Heart right ventricle (tissue), 16 donors: ENCODE measurements around the gene UNC13C. TPM values are rescaled to one million over a fixed set of nuclear protein-coding genes. Genes with fewer than 3 reads are reported as not detected.

Source experiments
- ATAC-seq, 8 donors: fragments of 200-7000 bp; cut with Tn5 transposase; one replicate each; pipeline ENCODE4 v1.9.1; 2020; ENCODE audit warnings: mild to moderate bottlenecking in 8 of 8, moderate library complexity in 8 of 8, moderate number of reproducible peaks in 1 of 8
- DNase-seq, 2 donors: peaks; one replicate each; pipeline ENCODE4 v3.0.0-alpha.2; 2020
- H3K27ac ChIP-seq, 10 donors: fragments of 200-600 bp; sonication (generic) in 2 of 10; one replicate each; pipeline versions ENCODE4 v1.5.0 to v1.8.0; 2020 to 2022; ENCODE audit warnings: mild to moderate bottlenecking in 3 of 10
- H3K27me3 ChIP-seq, 7 donors: fragments of 200-600 bp; one replicate each; pipeline ENCODE4 v1.8.0; 2021 to 2022; ENCODE audit warnings: mild to moderate bottlenecking in 2 of 7
- H3K36me3 ChIP-seq, 9 donors: fragments of 200-600 bp; sonication (generic) in 1 of 9; one replicate each; pipeline versions ENCODE4 v1.5.0 to v1.8.0; 2020 to 2022; ENCODE audit warnings: mild to moderate bottlenecking in 2 of 9
- H3K4me1 ChIP-seq, 9 donors: fragments of 200-600 bp; sonication (generic) in 1 of 9; one replicate each; pipeline versions ENCODE4 v1.5.0 to v1.8.0; 2020 to 2022; ENCODE audit warnings: mild to moderate bottlenecking in 4 of 9
- H3K4me3 ChIP-seq, 10 donors: fragments of 200-600 bp; sonication (generic) in 2 of 10; one replicate each; pipeline versions ENCODE4 v1.5.0 to v1.8.0; 2020 to 2022; ENCODE audit warnings: mild to moderate bottlenecking in 7 of 10, moderate library complexity in 2 of 10
- H3K9me3 ChIP-seq, 11 donors: fragments of 200-600 bp in 10 of 11; sonication (generic) in 2 of 11; one replicate each; pipeline versions ENCODE4 v1.5.0 to v1.8.0; 2013 to 2022; ENCODE audit warnings: mild to moderate bottlenecking in 2 of 11, control low read depth in 1 of 11, moderate library complexity in 1 of 11
- CTCF ChIP-seq, 9 donors: fragments of 200-600 bp; sonication (generic) in 2 of 9; IDR thresholded peaks; one replicate each; pipeline versions ENCODE4 v1.5.0 to v1.8.0; 2021 to 2022; ENCODE audit warnings: antibody characterized with exemption in 9 of 9, mild to moderate bottlenecking in 5 of 9, moderate library complexity in 1 of 9
- WGBS, 2 donors: extraction: QIAGEN DNeasy Blood & Tissue Kit; methylation state at CpG; one replicate each; pipeline ENCODE4 v1.1.7; 2013; ENCODE audit warnings: inconsistent platforms in 1 of 2; 5-methylcytosine and 5-hydroxymethylcytosine counted together
- intact Hi-C, 10 donors: fragments of 100-400 bp; cut with DNase I; formaldehyde crosslinking; loops; one replicate each; pipeline versions ENCODE4 v1.11.1 to v1.14.2; 2022
- polyA plus RNA-seq, 2 donors: library from polyadenylated mRNA; stranded (reverse); fragments of 200-250 nt; gene quantifications; one replicate each; pipeline ENCODE4 v1.2.3, GENCODE V29; 2013
- total RNA-seq, 10 donors: library from RNA; stranded (reverse); fragmentation: NEBNext Ultra II Directional in 3 of 10; extraction: Animal tissue kit (Norgen Biotek cat#: 25700) in 3 of 10; gene quantifications; one replicate each; pipeline versions ENCODE4 v1.2.1 to v1.2.4, GENCODE V29; 2021 to 2023
- donor health status: Arrhythmogenic right ventricular cardiomyopathy.
- donor health status: ischemic (EF 13 %, LVEDD 7.1; RV severe dilation, severe dysfunction).
- donor health status: healthy with polysubstance abuse.
- donor health status: DM: no; HTN: yes; CAD: no.
- donor health status: DM: no; HTN: no; CAD: no.
- donor health status: ischemic (EF 25% LVEDD 6.9; RV normal size, moderate dysfunction).
- donor health status: ischemic (EF 25% LVEDD 5.7; RV mildly dilated, moderate dysfunction).
- donor health status: healthy.
- donor health status: DM: yes; HTN: yes; CAD: no.
- donor health status: Ischemic cardiomyopathy.
- donor health status: ischemic (EF 35%, LVEDD 5.7; RV mildly dilated, moderate dysfunction).
- donor health status: nonischemic (EF 11% LVEDD 7.7; RV severe dilation, severe dysfunction).
- donor health status: DM: yes; HTN: yes; CAD: no.
- donor health status: PGD.
- donor health status: ischemic (EF 29% LVEDD 5.4; RV normal size, mild dysfunction).
- donor health status: nonischemic (EF 23%, LVEDD 6.1; RV moderate dilation, normal function).

Gene UNC13C
- total and polyA plus RNA-seq, 12 donors, result 0.04 to 0.85 (median 0.19) TPM; not detected in 5

- no peak for TF ChIP-seq CTCF (IDR thresholded peaks at IDR 0.05)
- H3K4me3 ChIP-seq, result no peak overlapping the region
- H3K9me3 ChIP-seq, result peaks cover 0 to 32% (median under 1%) of the 10 kb centered on the region in 11 donors
- H3K4me1 ChIP-seq, result no peaks in the 10 kb centered on the region
- H3K27me3 ChIP-seq, result no peaks in the 10 kb centered on the region
- no peak overlapping the region for H3K27ac ChIP-seq
- intact Hi-C loops, result no loop called here
- ATAC-seq (no peak), DNase-seq (no peak)
- H3K36me3 ChIP-seq, result no peaks in the 10 kb centered on the region
- 75 to 76% methylated on average over 3 of the region's 3 CpGs for WGBS, 2 donors
These were observed 569.2 kb downstream of the UNC13C start for GRCh38 chr15:54547491-54547890.

- no peaks in the 10 kb centered on the region for H3K27me3 ChIP-seq
- TF ChIP-seq CTCF (IDR thresholded peaks at IDR 0.05), result no peak
- no peaks in the 10 kb centered on the region for H3K4me1 ChIP-seq
- H3K27ac ChIP-seq, result no peak overlapping the region
- no peak overlapping the region for H3K4me3 ChIP-seq
- no peak for DNase-seq
- WGBS, 2 donors, result 73% methylated on average over 1 of the region's 1 CpG
- peaks cover 0 to 2% (median 0%) of the 10 kb centered on the region in 11 donors for H3K9me3 ChIP-seq
- ATAC-seq, result no peak
- H3K36me3 ChIP-seq, result no peaks in the 10 kb centered on the region
- intact Hi-C loops, result no loop called here
These were observed 572.7 kb downstream of the UNC13C start for GRCh38 chr15:54550954-54551353.

- Histone ChIP-seq H3K27me3 (no peaks in the 10 kb centered on the region), H3K4me1 (no peaks in the 10 kb centered on the region), H3K36me3 (no peaks in the 10 kb centered on the region), H3K27ac (no peak overlapping the region), H3K4me3 (no peak overlapping the region), H3K9me3 (no peaks in the 10 kb centered on the region)
- no peak for TF ChIP-seq CTCF (IDR thresholded peaks at IDR 0.05)
- intact Hi-C loops, result no loop called here
- DNase-seq (no peak), ATAC-seq (no peak)
- WGBS, 2 donors, result 54 to 74% methylated on average over 1 of the region's 1 CpG
These were observed 578.0 kb downstream of the UNC13C start for GRCh38 chr15:54556231-54556630.

DNA sequence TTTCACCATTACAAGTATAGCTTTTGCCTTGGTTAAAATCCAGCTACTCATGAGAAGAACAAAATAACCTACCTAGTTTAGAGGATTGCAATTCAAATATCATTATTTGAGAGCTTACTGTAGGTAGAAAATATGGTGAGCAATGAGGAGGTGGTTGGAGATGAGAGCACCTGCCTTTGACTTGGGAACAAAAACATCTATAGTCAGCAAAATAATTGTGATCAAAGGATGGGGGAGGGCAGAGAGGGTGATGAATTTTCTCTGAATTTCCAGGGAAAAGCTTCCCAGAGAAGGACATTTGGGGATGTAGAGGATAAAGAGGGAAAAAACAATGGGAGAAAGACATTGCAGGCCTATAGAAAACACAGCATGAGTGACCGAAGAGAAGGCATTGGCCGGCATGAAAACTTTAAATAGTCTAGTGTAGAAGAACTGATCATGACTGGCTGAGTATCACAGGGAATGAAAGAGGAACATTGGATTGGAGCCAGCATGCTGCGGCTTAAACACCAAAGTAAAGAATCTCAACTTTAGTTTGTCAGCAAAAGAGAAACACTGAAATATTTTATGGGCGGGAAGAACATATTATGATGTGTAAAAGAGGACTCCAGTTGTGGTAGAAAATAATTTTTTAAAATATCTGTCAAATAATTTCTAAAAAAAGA is 581.3 kb downstream of the UNC13C start:
- TF ChIP-seq CTCF (IDR thresholded peaks at IDR 0.05), result no peak
- peak in 1 of 8 donors; percentile 46 for ATAC-seq
- 71 to 77% methylated on average over 4 of the region's 4 CpGs for WGBS, 2 donors
- Histone ChIP-seq H3K4me1 (no peaks in the 10 kb centered on the region), H3K27me3 (no peaks in the 10 kb centered on the region), H3K36me3 (no peaks in the 10 kb centered on the region), H3K4me3 (no peak overlapping the region), H3K27ac (no peak overlapping the region), H3K9me3 (no peaks in the 10 kb centered on the region)
- DNase-seq, result peak in 1 of 2 donors; percentile 31
- intact Hi-C loops, result loop anchor here in 1 of 10 donors (10.0 kb wide), 1 partner anchor 65 kb away; no protein-coding TSS in a partner anchor
